Naive thymus-derived CD4-positive, alpha-beta T cell (primary cell): ENCODE data around the gene MME. TPM values are rescaled to one million over a fixed set of nuclear protein-coding genes. Genes with fewer than 3 reads are reported as not detected.

Experiments
- ATAC-seq: fragments of 150-1000 bp; cut with Tn5 transposase; 2 replicates; pipeline ENCODE4 v1.10.0; 2021; ENCODE audit warnings: mild to moderate bottlenecking, moderate library complexity
- CTCF ChIA-PET: fragments of 350-600 bp; sonication (Branson Sonifier 250); formaldehyde crosslinking; loops from one replicate; lab custom pipeline; 2021; ENCODE audit warnings: antibody characterized with exemption; lab: Charles Lee
- POLR2A ChIA-PET: fragments of 350-600 bp; sonication (Branson Sonifier 250); formaldehyde crosslinking; loops from one replicate; lab custom pipeline; 2021; ENCODE audit warnings: antibody characterized with exemption, inconsistent platforms; lab: Charles Lee
- DNase-seq, 9 donors: peaks; one replicate each; pipeline versions ENCODE4 v3.0.0 to v3.0.0-alpha.2; 2020 to 2022; ENCODE audit warnings: mixed read lengths in 1 of 9
- H3K27ac ChIP-seq: one replicate; pipeline ENCODE4 v1.7.0; 2013; ENCODE audit warnings: mild to moderate bottlenecking, low read depth, low read length, moderate library complexity
- H3K27me3 ChIP-seq, 2 donors: one replicate each; pipeline ENCODE4 v1.7.0; 2013; ENCODE audit warnings: low read length in 2 of 2, mild to moderate bottlenecking in 2 of 2, moderate library complexity in 2 of 2; ENCODE audit not compliant: control insufficient read depth in 2 of 2, insufficient read depth in 2 of 2
- H3K36me3 ChIP-seq, 3 experiments: 1 replicate in 2 of 3; 2 replicates in 1 of 3; pipeline ENCODE4 v1.7.0; 2013; ENCODE audit warnings: low read length in 3 of 3, mild to moderate bottlenecking in 3 of 3, moderate library complexity in 1 of 3; ENCODE audit not compliant: insufficient read depth in 3 of 3, control insufficient read depth in 2 of 3
- H3K4me1 ChIP-seq, 2 donors: one replicate each; pipeline ENCODE4 v1.7.0; 2013; ENCODE audit warnings: low read length in 2 of 2, mild to moderate bottlenecking in 2 of 2, moderate library complexity in 1 of 2; ENCODE audit not compliant: control insufficient read depth in 2 of 2, insufficient read depth in 2 of 2
- H3K4me3 ChIP-seq: 2 replicates; pipeline ENCODE4 v1.7.0; 2013; ENCODE audit warnings: mild to moderate bottlenecking, low read length
- H3K9me3 ChIP-seq, 3 experiments: 1 replicate in 2 of 3; 2 replicates in 1 of 3; pipeline ENCODE4 v1.7.0; 2013; ENCODE audit warnings: low read length in 3 of 3; ENCODE audit not compliant: control insufficient read depth in 2 of 3
- H3K27ac Mint-ChIP-seq, 9 donors: one replicate each; pipeline ENCODE4 v1.8.0; 2020 to 2022; ENCODE audit warnings: mixed read lengths in 9 of 9, mild to moderate bottlenecking in 8 of 9, moderate library complexity in 5 of 9, inconsistent platforms in 2 of 9
- H3K27me3 Mint-ChIP-seq, 5 donors: one replicate each; pipeline ENCODE4 v1.8.0; 2021 to 2022; ENCODE audit warnings: mixed read lengths in 5 of 5, mild to moderate bottlenecking in 1 of 5
- H3K36me3 Mint-ChIP-seq, 5 donors: one replicate each; pipeline ENCODE4 v1.8.0; 2020 to 2022; ENCODE audit warnings: mixed read lengths in 5 of 5, mild to moderate bottlenecking in 3 of 5, inconsistent platforms in 1 of 5
- H3K4me1 Mint-ChIP-seq, 7 donors: one replicate each; pipeline ENCODE4 v1.8.0; 2020 to 2022; ENCODE audit warnings: mixed read lengths in 7 of 7, mild to moderate bottlenecking in 3 of 7, inconsistent platforms in 1 of 7
- H3K4me3 Mint-ChIP-seq, 10 donors: one replicate each; pipeline ENCODE4 v1.8.0; 2020 to 2022; ENCODE audit warnings: mild to moderate bottlenecking in 10 of 10, mixed read lengths in 10 of 10, moderate library complexity in 6 of 10, inconsistent platforms in 2 of 10
- H3K9me3 Mint-ChIP-seq, 11 donors: one replicate each; pipeline ENCODE4 v1.8.0; 2020 to 2022; ENCODE audit warnings: mixed read lengths in 11 of 11, mild to moderate bottlenecking in 4 of 11, inconsistent platforms in 1 of 11, moderate library complexity in 1 of 11
- intact Hi-C, 2 donors: fragments of 100-400 bp; cut with micrococcal nuclease; formaldehyde crosslinking; loops; one replicate each; pipeline ENCODE4 v1.15.1; 2023
- polyA plus RNA-seq, 2 donors: library from polyadenylated mRNA; unstranded; fragments of 300-500 nt; fragmentation: Illumina TruSeq; gene quantifications; one replicate each; pipeline ENCODE4 v1.2.3, GENCODE V29; 2021
- total RNA-seq, 6 experiments: library from RNA in 5 of 6; stranded (reverse) in 5 of 6; gene quantifications; 1 replicate in 5 of 6; 2 replicates in 1 of 6; pipeline ENCODE4 v1.2.3 and lab custom pipeline; 2021 to 2026

Gene MME
- total and polyA plus RNA-seq, 7 experiments from 2014 or later: 0.54 to 0.56 TPM; not detected in 5

GRCh38 chr3:155038203-155038554, 41.9 kb upstream of the MME start:
- Histone ChIP-seq H3K4me3 (no peak overlapping the region), H3K27me3 (no peaks in the 10 kb centered on the region), H3K9me3 (no peaks in the 10 kb centered on the region), H3K4me1 (no peaks in the 10 kb centered on the region), H3K36me3 (no peaks in the 10 kb centered on the region), H3K27ac (no peak overlapping the region)
- Mint-ChIP-seq H3K27me3 (no peaks in the 10 kb centered on the region), H3K9me3 (peaks cover 0 to 7% (median 0%) of the 10 kb centered on the region in 11 donors), H3K4me1 (no peaks in the 10 kb centered on the region), H3K4me3 (no peak overlapping the region), H3K36me3 (no peaks in the 10 kb centered on the region), H3K27ac (no peak overlapping the region)
- DNase-seq (no peak), ATAC-seq (no peak)
- intact Hi-C loops: no loop called here
- ChIA-PET CTCF (no interaction called here), POLR2A (no interaction called here)

- H3K27ac Mint-ChIP-seq: no peak overlapping the region
- no peak for DNase-seq
- no peak for ATAC-seq
- Histone ChIP-seq H3K9me3 (peaks cover 0 to under 1% (median 0%) of the 10 kb centered on the region in 3 experiments), H3K4me1 (no peaks in the 10 kb centered on the region), H3K27me3 (no peaks in the 10 kb centered on the region), H3K4me3 (no peak overlapping the region), H3K27ac (no peak overlapping the region), H3K36me3 (no peaks in the 10 kb centered on the region)
- H3K9me3 Mint-ChIP-seq: peaks cover 0 to 21% (median 6%) of the 10 kb centered on the region in 11 donors
- ChIA-PET CTCF (no interaction called here), POLR2A (no interaction called here)
- H3K4me1 Mint-ChIP-seq: no peaks in the 10 kb centered on the region
- H3K4me3 Mint-ChIP-seq: no peak overlapping the region
- H3K27me3 Mint-ChIP-seq: no peaks in the 10 kb centered on the region
- intact Hi-C loops: no loop called here
- no peaks in the 10 kb centered on the region for H3K36me3 Mint-ChIP-seq
Measured at GRCh38 chr3:155046935-155047334, 33.2 kb upstream of the MME start.

GRCh38 chr3:155047672-155048071, 32.4 kb upstream of the MME start:
- no peak for ATAC-seq
- Histone ChIP-seq H3K9me3 (peaks cover 0 to 4% (median 0%) of the 10 kb centered on the region in 3 experiments), H3K4me3 (no peak overlapping the region), H3K27ac (no peak overlapping the region), H3K4me1 (no peaks in the 10 kb centered on the region), H3K36me3 (no peaks in the 10 kb centered on the region), H3K27me3 (no peaks in the 10 kb centered on the region)
- Mint-ChIP-seq H3K36me3 (peaks cover 0 to under 1% (median 0%) of the 10 kb centered on the region in 5 donors), H3K4me1 (no peaks in the 10 kb centered on the region), H3K4me3 (no peak overlapping the region), H3K9me3 (peaks cover 0 to 26% (median 6%) of the 10 kb centered on the region in 11 donors), H3K27ac (no peak overlapping the region), H3K27me3 (no peaks in the 10 kb centered on the region)
- intact Hi-C loops: no loop called here
- CTCF ChIA-PET: no interaction called here
- DNase-seq: no peak
- POLR2A ChIA-PET: no interaction called here

GRCh38 chr3:155049959-155050358, 30.2 kb upstream of the MME start:
- no peaks in the 10 kb centered on the region for H3K27me3 Mint-ChIP-seq
- no peak overlapping the region for H3K4me3 Mint-ChIP-seq
- no peak overlapping the region for H3K27ac Mint-ChIP-seq
- no peak for ATAC-seq
- POLR2A ChIA-PET: no interaction called here
- Histone ChIP-seq H3K4me3 (no peak overlapping the region), H3K27me3 (no peaks in the 10 kb centered on the region), H3K27ac (no peak overlapping the region), H3K36me3 (no peaks in the 10 kb centered on the region), H3K9me3 (peaks cover 0 to 4% (median 0%) of the 10 kb centered on the region in 3 experiments), H3K4me1 (no peaks in the 10 kb centered on the region)
- CTCF ChIA-PET: no interaction called here
- no peaks in the 10 kb centered on the region for H3K4me1 Mint-ChIP-seq
- intact Hi-C loops: no loop called here
- peaks cover 0 to 4% (median 0%) of the 10 kb centered on the region in 5 donors for H3K36me3 Mint-ChIP-seq
- DNase-seq: no peak
- H3K9me3 Mint-ChIP-seq: peaks cover 0 to 42% (median 12%) of the 10 kb centered on the region in 11 donors

GRCh38 chr3:155052470-155052869, 27.6 kb upstream of the MME start:
- no peaks in the 10 kb centered on the region for H3K4me1 ChIP-seq
- Mint-ChIP-seq H3K9me3 (peaks cover 0 to 42% (median 12%) of the 10 kb centered on the region in 11 donors), H3K27me3 (no peaks in the 10 kb centered on the region), H3K4me1 (no peaks in the 10 kb centered on the region), H3K4me3 (no peak overlapping the region), H3K27ac (no peak overlapping the region), H3K36me3 (peaks cover 0 to 4% (median 0%) of the 10 kb centered on the region in 5 donors)
- DNase-seq: no peak
- H3K4me3 ChIP-seq: no peak overlapping the region
- H3K36me3 ChIP-seq: no peaks in the 10 kb centered on the region
- no peak for ATAC-seq
- intact Hi-C loops: no loop called here
- ChIA-PET POLR2A (no interaction called here), CTCF (no interaction called here)
- no peak overlapping the region for H3K27ac ChIP-seq
- no peaks in the 10 kb centered on the region for H3K27me3 ChIP-seq
- peaks cover 0 to 4% (median 0%) of the 10 kb centered on the region in 3 experiments for H3K9me3 ChIP-seq

GRCh38 chr3:155053756-155054155, 26.4 kb upstream of the MME start:
- Histone ChIP-seq H3K27ac (no peak overlapping the region), H3K36me3 (no peaks in the 10 kb centered on the region), H3K4me1 (no peaks in the 10 kb centered on the region), H3K4me3 (no peak overlapping the region), H3K9me3 (peaks cover 0 to 4% (median 0%) of the 10 kb centered on the region in 3 experiments), H3K27me3 (no peaks in the 10 kb centered on the region)
- Mint-ChIP-seq H3K4me1 (no peaks in the 10 kb centered on the region), H3K27me3 (no peaks in the 10 kb centered on the region), H3K27ac (no peak overlapping the region), H3K4me3 (no peak overlapping the region), H3K36me3 (peaks cover 0 to 4% (median 0%) of the 10 kb centered on the region in 5 donors), H3K9me3 (peaks cover 0 to 42% (median 12%) of the 10 kb centered on the region in 11 donors)
- intact Hi-C loops: no loop called here
- no peak for ATAC-seq
- ChIA-PET CTCF (no interaction called here), POLR2A (no interaction called here)
- DNase-seq: no peak

GRCh38 chr3:155064920-155065319, 15.2 kb upstream of the MME start:
- Mint-ChIP-seq H3K4me1 (no peaks in the 10 kb centered on the region), H3K27ac (no peak overlapping the region), H3K36me3 (no peaks in the 10 kb centered on the region), H3K9me3 (peaks cover 0 to 10% (median 3%) of the 10 kb centered on the region in 11 donors), H3K4me3 (no peak overlapping the region), H3K27me3 (no peaks in the 10 kb centered on the region)
- ChIA-PET POLR2A (no interaction called here), CTCF (no interaction called here)
- no peaks in the 10 kb centered on the region for H3K9me3 ChIP-seq
- H3K27ac ChIP-seq: no peak overlapping the region
- H3K36me3 ChIP-seq: no peaks in the 10 kb centered on the region
- intact Hi-C loops: no loop called here
- ATAC-seq: no peak
- H3K27me3 ChIP-seq: no peaks in the 10 kb centered on the region
- no peak for DNase-seq
- no peak overlapping the region for H3K4me3 ChIP-seq
- H3K4me1 ChIP-seq: no peaks in the 10 kb centered on the region
